ENCODE results near the gene ZCCHC2. TPM values are rescaled to one million over a fixed set of nuclear protein-coding genes. Genes with fewer than 3 reads are reported as not detected.

ZCCHC2 gene
- total and polyA plus RNA-seq, 4 donors = 7.1 to 25.4 (median 10.8) TPM

DNA sequence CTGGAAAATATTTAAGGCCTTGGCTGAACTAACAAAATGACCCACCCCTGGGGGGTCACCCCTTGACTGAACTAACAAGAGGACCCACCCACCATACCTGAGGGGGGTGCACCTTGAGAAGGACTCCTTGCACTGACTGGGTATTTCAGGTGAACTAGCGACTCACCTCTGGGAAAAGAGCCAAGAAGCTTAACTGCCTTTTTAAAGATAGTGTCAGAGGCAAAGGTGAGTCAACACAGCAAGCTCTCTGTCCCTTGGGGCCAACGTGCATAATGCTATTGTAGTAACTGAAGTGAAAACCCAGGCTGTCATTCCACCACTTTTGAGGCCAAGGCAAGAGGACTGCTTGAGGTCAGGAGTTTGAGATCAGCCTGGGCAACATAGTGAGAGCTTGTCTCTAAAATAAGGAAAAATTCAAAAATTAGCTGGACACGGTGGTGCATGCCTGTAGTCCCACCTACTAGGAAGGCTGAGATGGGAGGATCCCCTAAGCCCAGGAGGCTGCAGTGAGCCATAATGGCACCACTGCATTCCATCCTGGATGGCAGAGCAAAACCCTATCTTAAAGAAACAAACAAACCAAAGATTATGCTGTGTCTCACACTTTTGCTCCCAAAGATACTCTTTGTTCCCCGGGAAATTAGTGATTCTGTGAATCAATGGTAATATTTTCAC, 36.4 kb upstream of the ZCCHC2 start:
- no peak overlapping the region for H3K27ac ChIP-seq (ENCODE audit: low read depth in 1 of 2, low read length in 2 of 2)

More for the DNA sequence above, 36.4 kb upstream of the ZCCHC2 start:
- Histone ChIP-seq H3K9me3 (ENCODE audit: control insufficient read depth in 4 of 4, low read length in 3 of 4) (no peaks in the 10 kb centered on the region), H3K4me3 (ENCODE audit: low read depth in 1 of 3, low read length in 3 of 3) (no peak overlapping the region), H3K4me1 (ENCODE audit: control insufficient read depth in 4 of 4, insufficient read depth in 4 of 4, low read length in 3 of 4) (peaks cover 2 to 6% (median 5%) of the 10 kb centered on the region in 4 donors), H3K36me3 (ENCODE audit: control insufficient read depth in 4 of 4, insufficient read depth in 3 of 4, low read depth in 1 of 4, low read length in 3 of 4) (no peaks in the 10 kb centered on the region), H3K27me3 (ENCODE audit: control insufficient read depth in 4 of 4, insufficient read depth in 4 of 4, low read length in 3 of 4) (no peaks in the 10 kb centered on the region), H3K9ac (ENCODE audit: low read depth in 1 of 2, low read length in 2 of 2) (no peak overlapping the region)
- no peak for DNase-seq (ENCODE audit: low spot score)
- no peak for TF ChIP-seq TAF1 (conservative IDR thresholded peaks at IDR 0.05)
- TF ChIP-seq FOXA1 (IDR thresholded peaks at IDR 0.05) = no peak
- peak; percentile 76 to 84 for TF ChIP-seq HNF4A (conservative IDR thresholded peaks at IDR 0.05)
- no peak for TF ChIP-seq YY1 (IDR thresholded peaks at IDR 0.05)
- TF ChIP-seq RAD21 (IDR thresholded peaks at IDR 0.05) = peak in 1 of 2 donors; percentile 56
- TF ChIP-seq EGR1 (IDR thresholded peaks at IDR 0.05; ENCODE audit: low read depth in 2 of 2) = no peak
- peak; percentile 53 for TF ChIP-seq SP1 (IDR thresholded peaks at IDR 0.05)
- peak; percentile 41 for TF ChIP-seq FOXA2 (IDR thresholded peaks at IDR 0.05)
- TF ChIP-seq RXRA (IDR thresholded peaks at IDR 0.05) = peak; percentile 17 to 57
- TF ChIP-seq, protein P1, sequence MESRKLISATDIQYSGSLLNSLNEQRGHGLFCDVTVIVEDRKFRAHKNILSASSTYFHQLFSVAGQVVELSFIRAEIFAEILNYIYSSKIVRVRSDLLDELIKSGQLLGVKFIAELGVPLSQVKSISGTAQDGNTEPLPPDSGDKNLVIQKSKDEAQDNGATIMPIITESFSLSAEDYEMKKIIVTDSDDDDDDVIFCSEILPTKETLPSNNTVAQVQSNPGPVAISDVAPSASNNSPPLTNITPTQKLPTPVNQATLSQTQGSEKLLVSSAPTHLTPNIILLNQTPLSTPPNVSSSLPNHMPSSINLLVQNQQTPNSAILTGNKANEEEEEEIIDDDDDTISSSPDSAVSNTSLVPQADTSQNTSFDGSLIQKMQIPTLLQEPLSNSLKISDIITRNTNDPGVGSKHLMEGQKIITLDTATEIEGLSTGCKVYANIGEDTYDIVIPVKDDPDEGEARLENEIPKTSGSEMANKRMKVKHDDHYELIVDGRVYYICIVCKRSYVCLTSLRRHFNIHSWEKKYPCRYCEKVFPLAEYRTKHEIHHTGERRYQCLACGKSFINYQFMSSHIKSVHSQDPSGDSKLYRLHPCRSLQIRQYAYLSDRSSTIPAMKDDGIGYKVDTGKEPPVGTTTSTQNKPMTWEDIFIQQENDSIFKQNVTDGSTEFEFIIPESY (IDR thresholded peaks at IDR 0.05) = no peak
- TF ChIP-seq NR2F2 (IDR thresholded peaks at IDR 0.05) = no peak
- peak; percentile 24 to 46 for TF ChIP-seq JUND (IDR thresholded peaks at IDR 0.05)
- TF ChIP-seq HNF4G (IDR thresholded peaks at IDR 0.05) = no peak
- TF ChIP-seq, protein P2, sequence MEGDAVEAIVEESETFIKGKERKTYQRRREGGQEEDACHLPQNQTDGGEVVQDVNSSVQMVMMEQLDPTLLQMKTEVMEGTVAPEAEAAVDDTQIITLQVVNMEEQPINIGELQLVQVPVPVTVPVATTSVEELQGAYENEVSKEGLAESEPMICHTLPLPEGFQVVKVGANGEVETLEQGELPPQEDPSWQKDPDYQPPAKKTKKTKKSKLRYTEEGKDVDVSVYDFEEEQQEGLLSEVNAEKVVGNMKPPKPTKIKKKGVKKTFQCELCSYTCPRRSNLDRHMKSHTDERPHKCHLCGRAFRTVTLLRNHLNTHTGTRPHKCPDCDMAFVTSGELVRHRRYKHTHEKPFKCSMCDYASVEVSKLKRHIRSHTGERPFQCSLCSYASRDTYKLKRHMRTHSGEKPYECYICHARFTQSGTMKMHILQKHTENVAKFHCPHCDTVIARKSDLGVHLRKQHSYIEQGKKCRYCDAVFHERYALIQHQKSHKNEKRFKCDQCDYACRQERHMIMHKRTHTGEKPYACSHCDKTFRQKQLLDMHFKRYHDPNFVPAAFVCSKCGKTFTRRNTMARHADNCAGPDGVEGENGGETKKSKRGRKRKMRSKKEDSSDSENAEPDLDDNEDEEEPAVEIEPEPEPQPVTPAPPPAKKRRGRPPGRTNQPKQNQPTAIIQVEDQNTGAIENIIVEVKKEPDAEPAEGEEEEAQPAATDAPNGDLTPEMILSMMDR (IDR thresholded peaks at IDR 0.05; ENCODE audit: low read depth, low read length, missing input control) = no peak
- TF ChIP-seq, protein P3, sequence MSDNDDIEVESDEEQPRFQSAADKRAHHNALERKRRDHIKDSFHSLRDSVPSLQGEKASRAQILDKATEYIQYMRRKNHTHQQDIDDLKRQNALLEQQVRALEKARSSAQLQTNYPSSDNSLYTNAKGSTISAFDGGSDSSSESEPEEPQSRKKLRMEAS (IDR thresholded peaks at IDR 0.05) = no peak
- no peak for TF ChIP-seq GABPA (IDR thresholded peaks at IDR 0.05 in 1 of 2, conservative IDR thresholded peaks at IDR 0.05 in 1 of 2)
- TF ChIP-seq, protein P4, sequence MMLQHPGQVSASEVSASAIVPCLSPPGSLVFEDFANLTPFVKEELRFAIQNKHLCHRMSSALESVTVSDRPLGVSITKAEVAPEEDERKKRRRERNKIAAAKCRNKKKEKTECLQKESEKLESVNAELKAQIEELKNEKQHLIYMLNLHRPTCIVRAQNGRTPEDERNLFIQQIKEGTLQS (IDR thresholded peaks at IDR 0.05) = no peak
- TF ChIP-seq, protein P5, sequence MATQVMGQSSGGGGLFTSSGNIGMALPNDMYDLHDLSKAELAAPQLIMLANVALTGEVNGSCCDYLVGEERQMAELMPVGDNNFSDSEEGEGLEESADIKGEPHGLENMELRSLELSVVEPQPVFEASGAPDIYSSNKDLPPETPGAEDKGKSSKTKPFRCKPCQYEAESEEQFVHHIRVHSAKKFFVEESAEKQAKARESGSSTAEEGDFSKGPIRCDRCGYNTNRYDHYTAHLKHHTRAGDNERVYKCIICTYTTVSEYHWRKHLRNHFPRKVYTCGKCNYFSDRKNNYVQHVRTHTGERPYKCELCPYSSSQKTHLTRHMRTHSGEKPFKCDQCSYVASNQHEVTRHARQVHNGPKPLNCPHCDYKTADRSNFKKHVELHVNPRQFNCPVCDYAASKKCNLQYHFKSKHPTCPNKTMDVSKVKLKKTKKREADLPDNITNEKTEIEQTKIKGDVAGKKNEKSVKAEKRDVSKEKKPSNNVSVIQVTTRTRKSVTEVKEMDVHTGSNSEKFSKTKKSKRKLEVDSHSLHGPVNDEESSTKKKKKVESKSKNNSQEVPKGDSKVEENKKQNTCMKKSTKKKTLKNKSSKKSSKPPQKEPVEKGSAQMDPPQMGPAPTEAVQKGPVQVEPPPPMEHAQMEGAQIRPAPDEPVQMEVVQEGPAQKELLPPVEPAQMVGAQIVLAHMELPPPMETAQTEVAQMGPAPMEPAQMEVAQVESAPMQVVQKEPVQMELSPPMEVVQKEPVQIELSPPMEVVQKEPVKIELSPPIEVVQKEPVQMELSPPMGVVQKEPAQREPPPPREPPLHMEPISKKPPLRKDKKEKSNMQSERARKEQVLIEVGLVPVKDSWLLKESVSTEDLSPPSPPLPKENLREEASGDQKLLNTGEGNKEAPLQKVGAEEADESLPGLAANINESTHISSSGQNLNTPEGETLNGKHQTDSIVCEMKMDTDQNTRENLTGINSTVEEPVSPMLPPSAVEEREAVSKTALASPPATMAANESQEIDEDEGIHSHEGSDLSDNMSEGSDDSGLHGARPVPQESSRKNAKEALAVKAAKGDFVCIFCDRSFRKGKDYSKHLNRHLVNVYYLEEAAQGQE (IDR thresholded peaks at IDR 0.05) = no peak
- WGBS = 59% methylated on average over 4 of the region's 4 CpGs

Measured in liver (tissue), 9 donors.